ENCODE measurements around the gene CELF2. TPM values are rescaled to one million over a fixed set of nuclear protein-coding genes. Genes with fewer than 3 reads are reported as not detected.

Gene CELF2
- total RNA-seq, 4 donors from 2014 or later, result 8.7 to 28.6 (median 22.9) TPM

DNA sequence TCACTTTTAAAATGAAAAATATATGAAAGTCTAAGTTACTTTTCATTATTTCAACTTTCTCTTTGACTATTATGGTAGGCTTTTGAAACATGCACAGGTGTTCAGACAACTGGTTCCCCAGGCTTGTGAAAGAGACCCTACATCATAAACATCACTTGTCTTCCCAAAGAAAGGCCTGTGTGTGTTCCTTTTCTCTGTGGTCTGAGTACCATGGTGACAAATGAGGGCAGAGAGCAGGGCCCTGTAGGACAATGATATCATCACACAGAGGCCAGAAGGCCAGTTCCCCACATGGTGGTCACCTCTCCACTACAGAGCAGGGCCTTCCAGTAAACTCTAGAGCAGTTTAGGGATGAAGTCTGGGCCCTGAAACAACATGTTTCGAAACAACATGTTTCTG is 305.0 kb downstream of the CELF2 start:
- TF ChIP-seq POLR2AphosphoS5 (IDR thresholded peaks at IDR 0.05), result no peak
- TF ChIP-seq POLR2A (IDR thresholded peaks at IDR 0.05), result no peak
- Histone ChIP-seq H3K27ac (no peak overlapping the region), H3K27me3 (no peaks in the 10 kb centered on the region), H3K9me3 (no peaks in the 10 kb centered on the region), H3K36me3 (peaks cover 42% of the 10 kb centered on the region), H3K4me3 (no peak overlapping the region), H3K4me1 (no peaks in the 10 kb centered on the region)
- WGBS, result 100% methylated on average over 1 of the region's 1 CpG
- no peak for DNase-seq (ENCODE audit: low spot score in 2 of 2)

DNA sequence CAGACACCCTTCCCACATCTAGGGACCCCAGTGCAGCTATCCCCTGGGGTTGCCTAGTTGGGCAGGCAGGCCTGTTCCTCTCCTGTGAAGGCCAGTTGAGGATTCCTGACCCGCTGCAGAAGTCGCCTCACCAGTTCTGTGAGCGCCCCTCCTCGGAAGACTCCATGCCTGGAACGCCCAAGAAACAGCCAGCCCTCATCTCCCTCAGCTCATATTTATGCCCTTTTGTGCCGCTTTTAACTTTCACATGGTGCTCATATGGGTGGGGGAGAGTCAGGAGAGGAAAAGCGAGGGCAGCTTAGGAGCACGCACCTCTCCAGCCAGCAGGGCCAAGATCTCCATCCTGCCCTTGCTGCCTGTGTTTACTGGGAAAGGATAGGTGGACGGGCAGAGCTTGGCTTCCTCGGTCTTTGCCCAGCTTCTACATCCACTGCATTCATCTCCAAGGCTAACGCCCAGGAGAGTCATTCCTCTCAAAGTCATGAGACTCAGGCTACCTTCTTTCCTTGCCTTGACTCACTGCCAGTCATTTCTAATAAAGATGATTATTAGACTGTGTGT is 307.2 kb downstream of the CELF2 start:
- Histone ChIP-seq H3K27me3 (no peaks in the 10 kb centered on the region), H3K4me3 (no peak overlapping the region), H3K36me3 (peaks cover 22% of the 10 kb centered on the region), H3K4me1 (peaks cover 18% of the 10 kb centered on the region), H3K27ac (no peak overlapping the region), H3K9me3 (no peaks in the 10 kb centered on the region)
- no peak for DNase-seq (ENCODE audit: low spot score in 2 of 2)
- WGBS, result 96% methylated on average over 11 of the region's 11 CpGs
- no peak for TF ChIP-seq POLR2AphosphoS5 (IDR thresholded peaks at IDR 0.05)
- no peak for TF ChIP-seq EP300 (IDR thresholded peaks at IDR 0.05)
- TF ChIP-seq POLR2A (IDR thresholded peaks at IDR 0.05), result no peak
- TF ChIP-seq, protein P1, sequence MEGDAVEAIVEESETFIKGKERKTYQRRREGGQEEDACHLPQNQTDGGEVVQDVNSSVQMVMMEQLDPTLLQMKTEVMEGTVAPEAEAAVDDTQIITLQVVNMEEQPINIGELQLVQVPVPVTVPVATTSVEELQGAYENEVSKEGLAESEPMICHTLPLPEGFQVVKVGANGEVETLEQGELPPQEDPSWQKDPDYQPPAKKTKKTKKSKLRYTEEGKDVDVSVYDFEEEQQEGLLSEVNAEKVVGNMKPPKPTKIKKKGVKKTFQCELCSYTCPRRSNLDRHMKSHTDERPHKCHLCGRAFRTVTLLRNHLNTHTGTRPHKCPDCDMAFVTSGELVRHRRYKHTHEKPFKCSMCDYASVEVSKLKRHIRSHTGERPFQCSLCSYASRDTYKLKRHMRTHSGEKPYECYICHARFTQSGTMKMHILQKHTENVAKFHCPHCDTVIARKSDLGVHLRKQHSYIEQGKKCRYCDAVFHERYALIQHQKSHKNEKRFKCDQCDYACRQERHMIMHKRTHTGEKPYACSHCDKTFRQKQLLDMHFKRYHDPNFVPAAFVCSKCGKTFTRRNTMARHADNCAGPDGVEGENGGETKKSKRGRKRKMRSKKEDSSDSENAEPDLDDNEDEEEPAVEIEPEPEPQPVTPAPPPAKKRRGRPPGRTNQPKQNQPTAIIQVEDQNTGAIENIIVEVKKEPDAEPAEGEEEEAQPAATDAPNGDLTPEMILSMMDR (IDR thresholded peaks at IDR 0.05), result no peak

DNA sequence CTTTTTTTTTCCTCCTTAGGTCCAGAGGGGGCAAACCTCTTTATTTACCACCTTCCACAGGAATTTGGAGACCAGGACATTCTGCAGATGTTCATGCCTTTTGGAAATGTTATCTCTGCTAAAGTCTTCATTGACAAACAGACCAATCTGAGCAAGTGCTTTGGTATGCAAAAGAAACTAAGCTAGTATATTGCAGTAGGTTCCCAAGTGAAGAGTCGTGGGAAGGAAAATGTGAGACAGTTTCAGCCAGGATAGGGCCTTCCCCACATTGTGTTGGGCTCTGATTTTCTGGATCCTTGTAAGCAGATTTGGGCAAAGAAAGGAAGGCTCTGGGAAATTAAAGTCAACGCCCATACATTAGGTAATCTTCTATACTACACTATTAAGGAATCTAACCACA is 308.1 kb downstream of the CELF2 start:
- H3K36me3 ChIP-seq, result peaks cover 17% of the 10 kb centered on the region
- no peak overlapping the region for H3K4me3 ChIP-seq
- H3K27me3 ChIP-seq, result no peaks in the 10 kb centered on the region
- DNase-seq (ENCODE audit: low spot score in 2 of 2), result no peak
- no peaks in the 10 kb centered on the region for H3K9me3 ChIP-seq
- no peak overlapping the region for H3K27ac ChIP-seq
- TF ChIP-seq, protein P1 (IDR thresholded peaks at IDR 0.05), result no peak
- TF ChIP-seq EP300 (IDR thresholded peaks at IDR 0.05) (no peak), POLR2A (IDR thresholded peaks at IDR 0.05) (no peak), POLR2AphosphoS5 (IDR thresholded peaks at IDR 0.05) (no peak)
- WGBS, result 68% methylated on average over 2 of the region's 2 CpGs
- peaks cover 28% of the 10 kb centered on the region for H3K4me1 ChIP-seq

DNA sequence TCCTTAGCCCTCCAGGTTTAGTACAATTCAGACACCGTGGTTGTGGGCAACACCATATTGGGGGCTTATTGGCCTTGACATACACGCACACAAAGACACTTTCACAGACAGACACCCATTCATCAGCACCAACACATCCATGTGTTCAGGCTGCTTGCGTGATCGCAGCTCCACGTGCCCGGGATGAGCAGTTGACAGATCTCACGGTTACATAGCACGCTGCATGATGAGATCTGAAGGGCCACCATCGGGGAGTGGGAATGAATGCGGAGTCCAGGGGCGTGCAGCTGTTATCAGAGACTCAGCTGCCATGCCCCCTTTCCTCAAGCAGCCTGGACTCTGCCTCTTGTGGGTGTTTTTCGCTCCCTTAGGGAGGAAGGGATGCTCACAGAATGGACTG is 308.6 kb downstream of the CELF2 start:
- no peak for DNase-seq (ENCODE audit: low spot score in 2 of 2)
- no peaks in the 10 kb centered on the region for H3K27me3 ChIP-seq
- H3K27ac ChIP-seq, result no peak overlapping the region
- no peak overlapping the region for H3K4me3 ChIP-seq
- peaks cover 31% of the 10 kb centered on the region for H3K4me1 ChIP-seq
- TF ChIP-seq, protein P1 (IDR thresholded peaks at IDR 0.05), result no peak
- no peak for TF ChIP-seq EP300 (IDR thresholded peaks at IDR 0.05)
- no peak for TF ChIP-seq POLR2AphosphoS5 (IDR thresholded peaks at IDR 0.05)
- TF ChIP-seq POLR2A (IDR thresholded peaks at IDR 0.05), result no peak
- peaks cover 13% of the 10 kb centered on the region for H3K36me3 ChIP-seq
- H3K9me3 ChIP-seq, result no peaks in the 10 kb centered on the region
- 94% methylated on average over 12 of the region's 12 CpGs for WGBS

DNA sequence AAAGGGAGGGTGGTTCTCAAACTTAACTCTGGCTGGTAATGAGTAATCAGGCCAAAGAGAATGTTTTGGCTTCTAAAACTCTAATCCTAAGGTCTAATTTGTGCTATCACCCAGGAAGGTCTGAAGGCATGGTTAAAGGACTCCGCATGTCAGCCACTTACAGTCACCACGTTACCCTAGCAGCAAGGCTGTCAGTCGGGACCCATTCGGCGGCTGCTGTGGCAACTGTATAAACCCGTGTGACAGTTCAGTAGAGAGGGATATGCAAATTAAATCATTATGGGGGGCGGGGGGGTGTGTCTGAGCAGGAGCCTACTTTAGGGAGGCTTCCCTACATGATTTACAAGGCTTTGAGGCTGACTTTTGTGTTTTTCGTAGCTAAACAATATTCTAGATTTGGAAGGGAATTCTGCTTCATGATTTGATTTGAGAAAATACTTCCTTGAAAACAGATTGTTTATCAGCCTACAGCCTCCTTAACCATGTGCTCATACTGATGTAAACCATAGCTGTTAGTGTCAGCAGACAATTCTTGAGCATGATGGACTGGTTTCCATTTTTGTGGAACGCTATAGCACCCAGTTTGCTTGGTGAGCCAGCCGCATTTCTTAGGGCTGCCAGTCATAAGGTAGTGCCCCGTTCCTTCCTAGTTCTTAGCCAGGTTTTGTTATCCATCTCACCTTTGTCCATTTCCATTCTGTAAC is 309.4 kb downstream of the CELF2 start:
- Histone ChIP-seq H3K27me3 (no peaks in the 10 kb centered on the region), H3K27ac (no peak overlapping the region), H3K4me3 (no peak overlapping the region), H3K4me1 (peaks cover 38% of the 10 kb centered on the region), H3K36me3 (peaks cover 9% of the 10 kb centered on the region), H3K9me3 (no peaks in the 10 kb centered on the region)
- TF ChIP-seq POLR2AphosphoS5 (IDR thresholded peaks at IDR 0.05) (no peak), POLR2A (IDR thresholded peaks at IDR 0.05) (no peak), EP300 (IDR thresholded peaks at IDR 0.05) (no peak)
- TF ChIP-seq, protein P1 (IDR thresholded peaks at IDR 0.05), result no peak
- DNase-seq (ENCODE audit: low spot score in 2 of 2), result no peak
- 81% methylated on average over 11 of the region's 11 CpGs for WGBS

Measured in suprapubic skin (tissue), 4 donors.